EH (cell line): ENCODE data around the gene ADARB2.

Experiments used
- DNase-seq: peaks from one replicate; pipeline ENCODE4 v3.0.0-alpha.2; 2015; ENCODE audit warnings: low read depth

ADARB2 gene

DNA sequence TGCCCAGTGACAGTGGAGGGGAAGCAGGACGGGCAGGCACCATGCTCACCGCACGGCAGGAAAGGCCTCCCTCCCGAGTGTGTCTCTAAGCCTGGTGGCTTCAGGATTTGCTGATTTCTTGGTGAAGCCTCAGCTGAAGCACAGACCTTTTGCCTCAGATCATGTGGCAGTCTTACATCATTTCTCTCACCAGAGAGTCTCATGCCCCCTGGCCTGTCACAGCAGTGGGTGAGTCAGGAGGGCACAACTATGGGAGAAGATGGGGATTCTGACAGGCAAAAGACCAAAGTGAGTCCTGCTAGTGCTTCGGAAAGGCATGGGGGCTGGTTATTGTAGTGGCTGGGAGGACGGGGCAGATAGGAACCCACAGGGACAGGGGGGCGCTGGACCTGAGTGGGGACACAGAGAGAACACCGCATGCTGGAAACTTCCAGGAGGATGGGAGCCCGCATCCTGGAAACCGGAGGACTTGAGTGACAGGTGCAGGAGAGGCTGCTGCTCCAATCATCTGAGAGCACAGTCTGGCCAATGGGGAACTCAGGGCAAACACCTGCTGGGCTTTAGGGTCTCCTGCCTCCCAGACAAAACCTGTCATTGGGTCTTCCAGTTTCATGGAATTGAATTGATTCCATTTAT, 166.8 kb downstream of the ADARB2 start:
- no peak for DNase-seq

DNA sequence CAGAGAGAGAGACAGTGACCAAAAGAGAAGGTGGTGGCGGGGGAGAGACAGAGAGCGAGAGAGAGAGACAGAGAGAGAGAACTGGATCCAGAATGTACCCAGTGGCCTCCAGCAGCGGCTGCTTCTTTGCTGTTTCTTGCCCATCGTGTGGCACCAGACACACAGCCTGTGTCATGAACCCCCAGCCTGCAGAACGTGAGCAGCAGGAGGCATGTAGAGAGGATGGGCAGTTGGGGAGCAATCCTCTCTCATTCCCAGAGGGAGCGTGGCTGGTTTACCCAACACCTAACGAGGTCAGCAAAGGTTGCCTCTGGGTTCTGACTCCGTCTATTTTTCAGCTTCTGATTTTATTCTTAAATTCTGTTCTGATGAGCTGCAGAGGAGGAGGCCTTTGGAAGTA, 168.1 kb downstream of the ADARB2 start:
- no peak for DNase-seq

DNA sequence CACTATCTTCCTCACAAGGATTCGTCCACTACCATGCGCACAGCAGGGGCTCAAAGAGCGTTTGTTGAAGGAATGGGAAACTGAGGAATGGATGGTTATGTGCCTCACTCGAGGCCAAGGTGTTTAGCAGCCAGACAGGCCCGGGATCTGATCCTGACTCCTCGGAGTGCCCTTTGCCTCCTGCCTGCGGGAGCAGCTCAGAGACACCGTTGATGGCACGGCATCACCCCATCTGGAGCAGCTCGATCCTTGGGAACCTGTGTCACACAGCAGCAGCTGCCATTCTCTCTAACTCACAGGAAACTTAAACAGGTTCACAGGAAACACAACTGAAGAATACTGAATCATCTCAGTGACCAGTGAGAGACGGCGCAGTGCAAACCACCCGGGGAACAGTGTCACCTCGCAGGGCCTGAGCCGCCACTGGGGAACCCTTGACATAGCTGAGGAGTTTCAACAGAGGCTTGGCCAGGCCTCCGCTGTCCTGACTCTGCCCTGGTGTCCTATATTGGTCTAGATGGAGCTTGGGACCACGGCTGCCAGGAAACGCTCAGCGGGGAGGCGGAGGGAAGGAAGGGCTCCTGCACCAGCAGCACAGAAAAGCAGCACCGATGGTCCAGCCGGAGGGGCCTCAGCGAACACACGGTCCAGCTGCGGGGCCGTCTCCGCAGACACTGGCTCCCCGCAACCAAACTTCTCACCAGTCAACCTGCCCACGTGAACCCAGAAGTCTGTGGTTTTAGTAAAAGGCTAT, 169.4 kb downstream of the ADARB2 start:
- DNase-seq: no peak

DNA sequence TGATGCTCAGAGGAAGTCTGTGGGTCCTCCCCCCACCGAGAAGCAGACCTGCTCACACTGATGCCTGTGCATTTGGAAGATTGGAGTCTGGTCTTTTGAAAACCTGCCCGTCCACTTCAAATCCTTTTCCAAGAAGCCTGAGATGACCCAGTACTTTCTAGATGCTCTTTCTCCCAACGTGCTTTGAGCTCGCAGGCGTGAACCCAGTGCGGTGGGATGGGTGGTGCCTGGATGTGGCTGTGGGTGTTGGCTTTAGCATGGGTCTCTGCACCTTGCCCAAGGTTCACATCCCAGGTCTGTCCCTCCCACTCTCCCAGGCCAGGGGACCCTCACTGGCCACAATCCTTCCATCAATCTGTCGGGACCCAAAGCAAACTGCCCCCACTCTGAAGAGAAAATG, 170.2 kb downstream of the ADARB2 start:
- no peak for DNase-seq

DNA sequence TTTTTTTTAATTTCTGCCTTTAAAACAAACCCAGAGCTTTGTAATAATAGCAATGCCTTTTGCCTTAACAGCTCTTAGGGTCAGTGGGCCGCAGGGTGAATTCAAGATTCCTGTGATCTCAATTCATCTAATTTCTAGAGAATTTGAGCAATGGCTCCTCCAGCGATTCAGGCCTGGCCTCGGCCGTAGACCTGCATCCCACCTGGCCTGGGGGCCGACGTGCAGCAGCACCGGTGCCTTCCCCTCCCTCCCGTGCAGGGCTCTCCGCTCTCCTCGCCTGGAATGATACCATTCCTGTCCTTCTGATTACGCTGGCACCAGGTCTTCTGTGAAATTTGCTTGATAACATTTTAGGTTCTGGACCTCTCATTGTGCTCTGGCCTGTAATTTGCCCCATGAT, 172.5 kb downstream of the ADARB2 start:
- DNase-seq: no peak

DNA sequence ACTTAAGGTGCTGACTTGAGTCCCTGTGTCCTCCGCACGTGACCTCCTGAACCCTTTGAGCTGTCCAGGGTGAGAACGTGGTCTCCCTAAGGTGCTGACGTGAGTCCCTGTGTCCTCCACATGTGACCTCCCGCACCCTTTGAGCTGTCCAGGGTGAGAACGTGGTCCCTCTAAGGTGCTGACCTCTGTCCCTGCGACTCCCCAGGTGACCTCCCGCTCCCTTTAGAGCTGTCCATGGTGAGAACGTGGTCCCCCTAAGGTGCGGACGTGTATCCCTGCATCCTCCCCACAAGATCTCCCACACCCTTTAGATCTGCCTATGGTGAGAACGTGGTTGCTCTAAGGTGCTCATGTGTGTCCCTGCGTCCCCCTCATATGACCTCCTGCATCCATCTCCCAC, 174.3 kb downstream of the ADARB2 start:
- DNase-seq: no peak

DNA sequence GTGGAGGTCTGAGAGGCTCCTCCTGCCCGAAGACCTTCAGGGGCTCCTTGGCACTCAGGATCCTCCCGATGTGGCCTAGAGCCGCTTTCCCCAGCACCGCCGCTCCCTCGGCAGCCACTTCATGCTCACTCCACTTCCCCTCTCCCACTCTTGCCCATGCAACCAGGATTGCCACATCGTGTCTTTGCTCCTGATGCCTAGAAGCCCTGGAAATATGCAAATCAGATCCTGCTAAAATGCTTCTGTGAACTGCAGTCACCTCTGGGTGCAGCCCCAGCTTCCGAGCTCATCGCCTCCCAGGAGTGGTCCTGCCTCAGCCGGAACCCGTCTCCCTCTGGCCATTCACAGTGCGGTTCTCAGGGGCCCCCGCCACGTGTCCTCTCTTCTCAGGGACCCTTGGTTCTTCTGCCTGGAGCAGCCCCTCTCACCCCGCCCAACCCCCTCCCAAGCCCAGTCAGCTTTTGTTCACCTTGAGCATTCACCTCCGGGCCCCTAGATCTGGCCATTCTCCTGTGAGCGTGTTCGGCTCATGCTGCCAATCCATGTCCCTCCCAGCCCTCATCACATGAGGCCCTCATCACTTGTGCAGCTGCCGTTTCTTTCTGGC, 175.5 kb downstream of the ADARB2 start:
- no peak for DNase-seq

DNA sequence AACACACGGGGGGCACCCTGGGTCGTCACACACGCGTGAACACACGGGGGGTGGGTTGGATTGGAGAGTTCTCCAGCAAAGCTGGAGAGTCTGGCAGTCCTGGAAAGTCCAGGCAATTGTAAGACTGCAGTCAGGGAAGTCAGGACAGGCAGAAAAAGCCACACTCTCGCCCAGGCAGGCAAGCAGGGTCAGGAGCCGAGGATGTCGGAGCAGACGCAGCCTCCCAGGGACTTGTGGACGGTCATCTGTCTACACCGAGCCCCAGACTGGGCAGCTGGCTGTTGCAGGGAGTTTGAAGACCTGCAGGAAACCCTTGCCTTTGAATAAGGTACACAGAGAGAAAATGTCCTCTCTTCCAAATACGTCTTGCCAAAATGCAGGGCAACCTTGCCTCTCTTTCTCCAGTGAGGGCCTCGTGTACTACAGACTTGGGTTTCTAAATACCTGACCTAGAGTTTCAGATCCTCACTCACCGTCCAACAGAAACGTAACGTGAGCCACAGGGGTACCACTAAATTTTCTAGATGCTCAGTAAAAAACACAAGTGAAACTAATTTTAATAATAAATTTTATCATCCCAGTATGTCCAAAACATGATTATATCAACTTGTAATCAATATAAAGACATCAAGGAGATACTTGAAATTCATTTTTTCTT, 176.7 kb downstream of the ADARB2 start:
- no peak for DNase-seq

DNA sequence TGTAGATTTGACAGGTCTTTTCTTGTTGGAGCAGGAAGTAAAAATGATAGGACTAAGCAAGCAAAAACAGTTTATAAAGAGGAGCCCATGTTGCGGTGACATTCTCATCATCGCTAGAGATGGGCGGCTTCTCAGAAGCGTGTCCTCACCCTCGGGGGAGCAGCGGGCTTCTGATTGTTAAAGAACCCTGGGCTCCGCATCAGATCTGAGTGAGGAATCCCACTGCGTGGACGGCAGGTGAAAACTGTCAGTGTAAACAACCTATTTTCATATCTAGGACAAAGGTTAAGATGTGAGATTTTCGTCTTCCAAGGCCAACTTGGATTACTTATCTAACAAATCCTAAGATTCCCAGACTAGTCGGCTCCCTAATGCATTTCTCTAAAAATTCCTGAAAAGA, 177.6 kb downstream of the ADARB2 start:
- DNase-seq: no peak

DNA sequence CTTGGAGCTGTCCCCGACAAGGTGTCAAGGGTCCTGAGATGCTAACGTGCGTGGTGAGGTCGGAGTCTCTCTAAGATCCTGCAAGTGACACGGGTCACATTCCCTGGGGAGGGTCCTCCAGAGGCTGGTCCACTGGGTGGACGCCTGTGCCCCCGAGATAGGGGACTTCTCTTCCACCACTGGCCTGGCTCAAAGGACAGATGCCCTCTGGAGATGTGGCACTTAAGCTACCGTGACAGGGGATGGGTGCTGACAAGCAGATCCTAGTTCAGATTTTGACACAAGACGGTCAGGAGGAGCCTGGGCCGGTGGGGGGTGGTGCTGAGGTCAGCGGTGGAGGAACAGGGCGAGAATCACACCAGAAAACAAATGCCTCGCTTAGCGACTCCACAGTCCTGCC, 178.0 kb downstream of the ADARB2 start:
- no peak for DNase-seq

DNA sequence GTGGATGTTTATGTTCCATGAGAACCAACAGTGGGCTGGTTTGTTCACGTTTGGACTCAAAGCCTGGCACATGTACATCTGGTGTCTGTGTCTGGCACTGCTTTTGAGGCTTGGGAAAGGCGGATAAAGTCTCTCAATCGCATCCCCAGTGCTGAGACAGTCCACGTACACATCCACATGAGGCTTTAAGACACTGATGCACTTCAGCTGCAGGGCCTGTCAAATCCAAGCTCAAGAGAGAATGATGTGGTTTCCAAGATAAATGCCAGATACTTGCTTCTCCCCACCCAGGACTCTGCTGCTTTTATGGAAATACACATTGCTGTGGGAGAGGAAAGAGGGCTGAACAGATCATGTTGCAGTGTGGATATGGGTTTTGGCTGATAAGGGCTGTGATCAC, 178.4 kb downstream of the ADARB2 start:
- DNase-seq: no peak

DNA sequence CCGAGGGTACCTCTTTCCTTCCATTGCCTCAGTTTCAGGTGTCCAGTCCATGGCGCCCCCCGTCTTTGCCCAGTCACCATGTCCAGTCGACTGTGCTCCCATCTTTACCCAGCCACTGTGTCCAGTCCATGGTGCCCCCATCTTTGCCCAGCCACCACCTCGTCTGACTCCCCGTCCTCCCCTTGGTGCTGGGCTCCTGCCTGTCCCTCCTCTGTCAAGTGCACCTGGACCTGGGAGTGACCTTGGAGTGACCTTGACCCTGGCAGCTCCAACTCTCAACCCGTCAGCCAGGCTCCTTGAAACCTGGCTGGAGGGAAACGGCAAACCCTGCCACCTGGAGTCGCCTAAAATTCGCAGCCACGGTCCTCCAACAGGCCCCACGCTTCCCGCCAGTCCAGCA, 180.2 kb downstream of the ADARB2 start:
- no peak for DNase-seq

DNA sequence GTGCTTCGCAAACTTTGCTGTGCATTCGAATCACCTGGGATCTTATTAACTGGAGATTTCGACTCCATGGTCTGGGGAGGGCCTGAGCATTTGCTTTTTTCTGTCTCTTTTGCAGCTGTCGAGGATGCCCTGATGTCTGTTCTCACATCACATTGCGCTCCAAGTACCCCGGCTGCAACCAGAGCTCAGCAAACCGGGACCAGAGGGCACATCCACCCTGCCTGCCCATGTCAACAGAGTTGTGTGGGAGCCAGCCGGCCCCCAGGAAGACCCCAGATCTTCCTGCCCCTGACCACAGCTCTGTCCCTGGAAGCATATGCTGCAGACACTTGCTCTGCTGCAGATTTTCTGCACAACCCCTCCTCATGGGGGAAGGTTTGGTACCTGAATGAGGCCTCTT, 180.8 kb downstream of the ADARB2 start:
- no peak for DNase-seq

DNA sequence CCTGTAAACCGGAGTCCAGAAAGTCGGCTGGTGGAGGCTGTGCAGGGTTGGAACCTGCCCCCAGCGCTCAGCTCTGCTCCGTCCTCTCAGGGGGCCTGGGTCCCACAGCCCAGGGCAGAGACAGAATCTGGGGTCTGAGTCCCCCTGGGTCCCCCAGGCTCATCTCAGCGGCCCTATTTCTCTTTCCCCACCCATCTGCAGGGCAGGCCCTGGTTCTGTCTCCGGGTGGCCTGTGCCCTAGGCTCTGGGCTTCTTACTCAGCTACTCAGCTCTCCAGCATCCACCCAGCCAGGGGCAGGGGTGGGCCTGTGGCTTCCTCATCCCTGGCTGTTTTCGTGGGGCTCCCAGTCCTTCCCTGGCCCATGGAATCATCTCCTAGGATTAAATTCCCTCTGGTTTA, 183.4 kb downstream of the ADARB2 start:
- no peak for DNase-seq

DNA sequence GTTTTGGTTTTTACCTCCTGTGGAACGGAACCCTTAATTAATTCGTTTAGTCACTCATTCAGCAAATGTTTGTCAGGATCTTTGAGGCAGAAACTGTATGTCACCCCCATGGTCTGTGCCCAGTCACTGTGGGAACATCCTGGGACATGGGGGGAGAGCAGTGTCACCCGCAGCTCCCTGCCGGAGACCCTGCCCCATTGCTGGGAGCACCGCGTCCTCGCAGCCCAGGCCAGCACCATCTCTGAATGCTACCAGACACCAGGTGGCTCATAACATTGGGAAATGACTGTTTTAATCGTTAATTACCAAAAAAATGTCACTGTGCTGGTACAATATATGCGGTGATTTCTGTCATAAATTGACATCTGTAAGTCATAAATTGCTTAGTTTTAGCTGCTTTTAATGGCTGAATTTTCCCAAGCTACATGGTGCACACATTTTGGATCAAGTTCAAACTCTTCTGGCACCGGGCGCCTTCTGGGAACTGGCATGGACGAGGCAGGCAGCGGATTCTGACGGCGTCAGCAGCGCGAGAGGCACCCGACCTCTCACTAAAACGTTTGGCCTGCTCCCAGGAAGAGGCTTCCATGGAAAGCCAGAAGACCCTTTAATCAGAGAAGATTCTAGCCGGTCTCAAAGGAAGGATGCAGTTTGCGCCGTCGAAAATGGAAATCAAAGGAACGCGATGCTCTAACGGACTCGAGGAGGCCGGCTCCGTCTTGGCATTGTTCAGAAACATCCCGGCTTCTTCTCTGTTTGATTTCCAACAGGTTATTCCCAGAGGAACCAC, 184.2 kb downstream of the ADARB2 start:
- DNase-seq: no peak

DNA sequence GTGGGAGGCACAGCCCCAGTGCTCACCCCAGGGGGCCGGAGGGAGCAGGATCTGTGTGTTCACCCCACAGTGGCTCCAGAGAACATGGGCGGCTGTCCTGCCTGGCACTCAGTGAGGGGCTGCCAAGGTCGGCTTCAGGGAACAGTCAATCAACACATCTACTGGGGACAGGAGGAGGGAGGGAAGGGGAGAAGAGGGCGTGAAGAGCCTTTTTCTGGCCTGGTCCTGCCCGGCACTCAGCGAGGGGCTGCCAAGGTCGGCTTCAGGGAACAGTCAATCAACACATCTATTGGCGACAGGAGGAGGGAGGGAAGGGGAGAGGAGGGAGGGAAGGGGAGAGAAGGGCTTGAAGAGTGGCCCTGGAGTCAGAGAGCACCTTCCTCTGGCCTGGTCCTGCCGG, 184.9 kb downstream of the ADARB2 start:
- no peak for DNase-seq

DNA sequence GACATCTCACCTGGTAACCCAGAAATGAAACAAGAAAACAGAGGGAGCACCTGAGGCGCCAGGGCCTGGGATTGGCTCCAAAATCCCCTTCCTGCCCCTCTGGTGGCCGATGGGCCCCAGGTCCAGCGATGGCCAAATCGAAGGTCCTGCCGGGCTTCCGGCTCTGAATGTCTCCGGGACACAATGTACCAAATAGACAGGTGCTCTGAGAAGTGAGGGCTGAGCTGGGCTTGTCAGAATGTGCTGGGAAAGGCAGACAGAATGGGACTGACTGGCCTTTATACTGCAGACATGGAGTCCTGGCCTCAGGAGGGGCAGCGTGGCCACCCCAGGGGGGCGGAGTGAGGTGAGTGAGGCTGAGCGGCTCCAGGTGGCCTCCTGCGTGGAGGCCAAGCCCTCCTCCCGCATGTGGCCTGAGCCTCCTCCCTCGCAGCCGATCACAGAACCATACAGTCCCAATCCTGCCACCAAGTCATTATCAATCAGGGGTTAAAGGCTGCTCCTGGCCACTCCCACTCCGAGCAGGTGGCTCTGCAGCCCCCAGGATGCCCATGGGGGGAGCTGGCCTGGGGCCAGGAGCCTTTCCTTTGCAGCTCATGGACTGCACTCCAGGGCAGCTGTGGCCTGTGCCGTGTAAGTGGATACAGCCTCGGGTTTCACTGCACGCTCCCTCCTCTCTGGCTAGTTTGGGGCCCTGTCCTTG, 185.5 kb downstream of the ADARB2 start:
- no peak for DNase-seq

DNA sequence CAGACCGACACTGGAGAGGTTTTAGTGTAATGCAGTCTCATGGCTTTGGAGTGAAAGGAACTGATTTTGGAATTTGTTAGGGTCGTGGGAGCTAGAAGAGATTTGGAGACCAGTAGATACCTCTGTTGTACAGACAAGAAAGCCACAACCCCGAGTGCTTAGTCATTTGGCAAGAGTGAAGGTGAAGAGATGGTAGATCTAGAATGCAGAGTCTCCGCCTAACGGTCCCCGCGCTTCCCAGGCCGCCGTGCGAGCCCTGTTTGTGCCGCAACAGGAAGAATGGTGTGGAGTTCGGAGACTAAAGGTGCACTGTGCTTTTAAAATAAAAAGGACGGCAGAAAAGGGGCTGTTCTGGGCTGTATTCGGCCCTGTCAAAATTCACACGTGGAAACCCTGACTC, 186.7 kb downstream of the ADARB2 start:
- DNase-seq: no peak

DNA sequence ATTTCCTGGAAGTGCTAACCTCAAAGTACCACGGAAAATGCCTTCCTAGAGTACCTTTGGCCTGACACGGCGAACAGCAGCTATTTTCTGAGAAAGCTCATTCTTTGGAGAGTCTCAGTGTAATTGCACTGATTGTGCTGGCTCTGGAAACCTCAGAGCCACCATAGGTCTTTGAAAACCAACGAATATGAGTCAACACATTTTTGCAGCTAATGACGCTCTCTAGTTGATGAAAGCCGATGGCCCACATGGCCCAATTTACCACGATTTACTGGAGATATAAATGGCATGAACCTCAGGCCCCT, 187.1 kb downstream of the ADARB2 start:
- no peak for DNase-seq

DNA sequence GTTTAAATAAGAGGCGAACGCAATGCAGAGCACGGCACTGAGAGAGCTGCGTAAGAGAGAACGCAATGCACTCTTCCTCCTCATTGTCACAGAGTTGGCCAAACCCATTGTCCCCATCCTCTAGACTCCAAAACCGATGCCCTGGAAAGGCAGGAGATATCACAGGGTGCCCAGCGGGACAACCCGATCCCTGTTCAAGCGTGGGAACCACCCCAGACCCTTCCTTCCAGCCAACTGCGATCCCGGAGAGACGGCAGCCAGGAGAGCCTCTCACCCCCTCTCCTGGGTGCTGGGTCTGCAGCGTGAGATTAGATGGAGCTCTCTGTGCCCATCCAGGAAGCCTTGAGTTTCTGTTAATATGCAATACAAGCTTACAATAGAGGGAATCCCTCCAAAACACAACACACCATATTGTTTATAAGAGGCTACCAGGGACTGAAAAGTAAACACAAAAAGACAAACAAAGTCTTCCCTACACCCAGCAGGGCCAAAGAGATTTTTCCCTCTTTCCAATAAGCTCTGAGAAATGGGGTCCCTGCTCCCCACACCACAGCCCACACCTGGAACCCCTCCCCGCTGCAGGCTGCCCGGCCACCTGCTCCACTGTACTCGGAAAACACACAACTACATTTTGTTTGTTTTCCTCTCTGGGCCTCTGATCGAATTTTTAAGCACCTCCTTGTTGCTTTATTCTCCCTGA, 187.6 kb downstream of the ADARB2 start:
- DNase-seq: no peak

DNA sequence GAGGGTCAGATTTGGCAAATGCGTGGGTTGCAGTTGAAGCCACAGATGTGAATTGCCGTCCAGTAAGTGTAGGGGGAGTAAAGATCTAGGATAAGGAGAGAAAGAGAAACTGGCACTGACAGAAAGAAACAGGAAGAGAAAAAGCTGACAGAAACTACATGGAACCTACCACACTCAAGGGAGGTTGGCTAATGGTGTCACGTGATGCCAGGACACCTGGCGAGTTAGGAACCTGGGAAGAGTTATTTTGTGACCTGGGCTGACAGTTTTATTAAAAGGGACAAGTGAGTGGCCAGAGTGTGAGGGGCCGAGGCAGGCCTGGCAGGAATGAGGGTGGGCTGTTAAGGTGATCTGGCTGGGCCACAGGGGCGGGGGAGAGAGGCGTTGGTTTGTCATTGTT, 188.7 kb downstream of the ADARB2 start:
- DNase-seq: no peak
